ENCODE data around the gene SLC26A1. TPM values are rescaled to one million over a fixed set of nuclear protein-coding genes. Genes with fewer than 3 reads are reported as not detected.

The SLC26A1 gene
- total RNA-seq, 1 donor from 2014 or later, result 0.24 TPM

DNA sequence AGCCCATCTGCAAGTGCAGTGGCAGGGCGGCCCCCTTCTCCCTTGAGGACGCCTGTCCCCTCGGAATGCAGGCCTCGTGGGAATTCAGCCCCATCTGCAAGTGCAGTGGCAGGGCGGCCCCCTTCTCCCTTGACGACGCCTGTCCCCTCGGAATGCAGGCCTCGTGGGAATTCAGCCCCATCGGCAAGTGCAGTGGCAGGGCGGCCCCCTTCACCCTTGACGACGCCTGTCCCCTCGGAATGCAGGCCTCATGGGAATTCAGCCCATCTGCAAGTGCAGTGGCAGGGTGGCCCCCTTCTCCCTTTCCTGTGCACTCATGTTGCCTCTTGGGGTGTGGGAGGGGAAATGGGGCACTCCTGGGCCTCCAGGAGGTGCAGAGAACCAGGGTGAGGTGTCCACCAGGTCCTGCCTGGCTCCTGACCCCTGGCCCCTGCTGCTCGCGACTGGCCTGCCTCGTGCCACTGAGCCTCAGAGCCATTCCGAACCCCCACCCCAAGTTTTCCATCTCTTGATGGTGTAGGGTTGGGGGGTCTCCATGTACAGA is 6.8 kb upstream of the SLC26A1 start:
- DNase-seq (ENCODE audit: low read depth), result no peak

DNA sequence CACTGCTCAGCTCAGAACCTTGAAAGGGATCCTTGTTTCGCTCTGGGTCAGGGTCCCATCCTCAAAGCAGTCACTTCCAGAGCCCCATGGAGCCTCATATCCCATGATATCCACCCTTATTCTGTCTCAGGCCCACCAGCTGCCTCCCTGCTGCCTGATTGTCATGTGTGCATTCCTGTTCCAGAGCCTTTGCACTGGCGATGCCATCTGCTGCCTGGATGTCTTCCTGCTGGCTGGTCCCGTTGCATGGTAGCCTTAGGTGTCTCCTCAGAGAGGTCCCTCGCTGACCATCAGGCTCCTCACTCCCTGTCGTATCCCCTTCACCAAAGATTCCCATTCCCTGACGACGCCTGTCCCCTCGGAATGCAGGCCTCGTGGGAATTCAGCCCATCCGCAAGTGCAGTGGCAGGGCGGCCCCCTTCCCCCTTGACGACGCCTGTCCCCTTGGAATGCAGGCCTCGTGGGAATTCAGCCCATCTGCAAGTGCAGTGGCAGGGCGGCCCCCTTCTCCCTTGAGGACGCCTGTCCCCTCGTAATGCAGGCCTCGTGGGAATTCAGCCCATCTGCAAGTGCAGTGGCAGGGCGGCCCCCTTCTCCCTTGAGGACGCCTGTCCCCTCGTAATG is 6.1 kb upstream of the SLC26A1 start:
- DNase-seq (ENCODE audit: low read depth), result peak; percentile 41

DNA sequence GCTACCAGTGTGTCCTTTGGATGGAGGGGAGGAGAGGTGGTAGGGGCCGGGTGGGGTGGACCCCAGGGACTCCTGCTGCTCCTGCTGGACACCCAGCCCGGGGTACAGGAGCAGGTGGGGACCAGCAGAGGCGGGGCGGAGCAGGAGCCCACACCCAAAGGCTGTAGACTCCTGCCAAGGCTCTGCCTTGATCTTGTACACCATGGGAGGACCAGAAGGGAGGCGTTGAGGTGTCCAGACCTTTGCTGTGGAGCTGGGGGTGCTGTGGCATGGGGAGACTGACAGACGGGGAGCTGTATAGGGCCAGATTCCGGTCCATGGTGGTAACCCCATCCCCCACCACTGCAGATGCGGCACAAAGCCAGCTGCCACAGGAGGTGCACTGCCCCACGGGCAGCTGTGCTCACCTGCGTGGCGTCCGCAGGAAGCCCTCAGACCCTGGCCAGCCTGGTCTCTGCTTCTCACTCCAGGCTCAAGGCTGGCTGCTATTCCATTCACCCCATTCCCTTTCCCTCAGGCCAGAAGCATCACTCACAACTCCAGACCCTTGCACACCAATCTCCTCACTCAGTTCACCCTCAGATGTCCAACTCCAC is 5.0 kb upstream of the SLC26A1 start:
- DNase-seq (ENCODE audit: low read depth), result no peak

DNA sequence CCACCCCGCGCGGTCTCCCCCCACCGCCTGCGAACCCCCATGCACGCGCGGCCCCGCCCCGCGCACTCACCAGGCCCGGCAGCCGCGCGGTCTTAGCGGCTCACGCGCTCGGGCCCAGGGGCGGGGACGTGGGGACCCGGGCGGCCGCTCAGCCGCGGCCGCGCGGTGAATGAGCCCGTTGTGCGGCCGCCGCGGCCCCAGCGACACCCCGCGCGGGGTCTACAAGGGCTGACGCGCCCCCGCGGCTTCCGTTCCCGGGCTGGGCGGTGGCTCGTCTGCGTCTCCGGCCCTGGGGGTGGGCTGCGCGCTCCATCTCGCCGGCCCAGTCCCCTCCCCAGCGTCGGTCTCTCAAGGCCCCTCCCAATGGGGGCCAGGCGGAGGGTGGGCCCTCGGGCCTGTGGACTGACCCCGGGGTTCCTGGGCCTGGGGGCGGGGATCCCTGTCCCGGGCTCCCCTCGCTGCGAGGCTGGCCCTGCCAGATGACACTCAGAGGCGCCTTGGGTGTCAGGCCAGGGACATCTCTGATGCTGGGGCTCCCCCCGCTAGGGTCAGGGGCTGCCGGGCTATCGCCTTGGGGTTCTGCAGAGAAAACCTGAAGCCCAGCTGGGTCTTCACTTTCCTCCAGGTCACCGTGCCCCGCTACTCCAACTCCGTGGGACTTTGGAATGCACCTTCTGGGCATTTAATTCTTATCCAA is 4.3 kb upstream of the SLC26A1 start:
- peak; percentile 20 for DNase-seq (ENCODE audit: low read depth)

GRCh38 chr4:996997-997374 is 3.8 kb upstream of the SLC26A1 start:
- no peak for DNase-seq (ENCODE audit: low read depth)

DNA sequence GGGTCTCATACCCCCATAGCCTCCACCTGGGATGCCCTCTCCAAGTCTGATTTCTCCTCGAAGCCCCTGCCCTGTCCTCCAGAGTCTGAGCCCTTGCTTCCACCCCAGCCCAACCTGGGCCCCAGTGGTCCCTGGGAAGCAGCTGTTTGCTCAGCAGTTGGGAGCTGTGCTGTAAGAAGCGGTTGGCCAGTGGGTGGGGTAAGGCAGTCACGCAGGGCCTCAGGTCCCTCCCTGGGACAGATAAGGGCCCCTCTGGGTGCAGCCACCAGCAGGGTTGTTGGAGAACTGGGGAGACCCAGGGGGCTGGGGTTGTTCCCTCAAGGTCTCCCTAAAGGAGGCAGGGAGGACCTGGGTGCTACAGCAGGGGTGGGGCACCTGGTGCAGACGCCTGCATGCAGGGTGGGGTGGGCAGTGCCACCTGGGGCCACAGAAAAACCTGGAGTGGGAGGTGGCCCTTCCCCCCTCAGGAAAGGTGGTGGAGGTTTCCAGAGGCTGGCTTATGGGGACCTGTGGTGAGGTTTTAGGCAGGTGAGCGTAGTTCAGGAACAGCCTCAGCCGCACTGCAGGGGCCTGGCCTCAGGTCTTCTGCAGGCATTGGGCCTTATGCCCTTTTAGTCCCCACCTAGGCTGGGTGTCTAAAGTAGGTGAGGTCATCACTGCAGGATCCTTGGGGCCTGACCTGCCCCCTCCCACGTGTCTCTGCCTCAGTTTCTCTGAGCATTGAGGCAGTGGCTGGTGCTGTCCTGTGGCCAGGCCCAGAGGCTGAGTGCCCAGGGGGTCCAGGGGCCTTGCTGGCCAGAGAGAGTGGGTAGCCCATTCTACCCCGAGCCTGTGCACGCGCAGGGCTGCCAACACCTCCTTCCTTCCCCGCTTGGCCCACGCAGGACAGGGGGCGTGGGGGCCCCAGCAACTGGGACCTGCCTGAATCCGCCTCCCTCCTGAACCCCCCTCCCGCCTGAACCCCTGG is 3.1 kb upstream of the SLC26A1 start:
- no peak for DNase-seq (ENCODE audit: low read depth)

DNA sequence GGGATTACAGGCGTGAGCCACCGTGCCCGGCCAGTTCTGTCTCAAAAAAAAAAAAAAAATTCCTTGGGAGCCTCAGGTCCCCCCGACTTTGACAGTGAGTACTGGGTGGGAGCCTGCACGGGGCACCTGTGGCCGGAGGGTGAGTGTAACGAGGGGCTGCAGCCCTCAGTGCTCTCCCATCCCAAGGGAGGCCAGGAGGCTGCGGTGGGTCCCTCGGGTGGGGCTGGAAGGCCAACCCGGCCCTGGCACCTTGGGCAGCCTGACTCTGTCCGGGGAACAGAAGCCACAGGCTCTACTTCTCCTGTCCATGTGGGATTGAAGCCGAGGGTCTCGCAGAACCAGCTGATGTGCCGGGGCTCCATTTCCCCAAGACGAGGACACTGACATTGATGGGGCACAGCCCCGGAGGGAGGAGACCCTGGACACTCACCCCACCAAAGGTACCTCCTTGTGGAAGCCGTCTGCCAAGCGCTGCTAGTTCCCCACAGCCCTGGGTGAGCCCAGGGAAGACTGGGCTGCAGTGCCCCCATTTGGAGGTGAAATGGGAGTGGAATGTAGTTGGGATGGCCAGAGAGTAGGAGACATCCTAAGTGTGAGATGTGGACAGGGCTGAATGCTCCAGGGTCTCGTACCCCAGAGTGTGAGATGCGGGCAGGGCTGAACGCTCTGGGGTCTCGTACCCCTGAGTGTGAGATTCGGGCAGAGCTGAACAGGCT is 2.3 kb upstream of the SLC26A1 start:
- no peak for DNase-seq (ENCODE audit: low read depth)

DNA sequence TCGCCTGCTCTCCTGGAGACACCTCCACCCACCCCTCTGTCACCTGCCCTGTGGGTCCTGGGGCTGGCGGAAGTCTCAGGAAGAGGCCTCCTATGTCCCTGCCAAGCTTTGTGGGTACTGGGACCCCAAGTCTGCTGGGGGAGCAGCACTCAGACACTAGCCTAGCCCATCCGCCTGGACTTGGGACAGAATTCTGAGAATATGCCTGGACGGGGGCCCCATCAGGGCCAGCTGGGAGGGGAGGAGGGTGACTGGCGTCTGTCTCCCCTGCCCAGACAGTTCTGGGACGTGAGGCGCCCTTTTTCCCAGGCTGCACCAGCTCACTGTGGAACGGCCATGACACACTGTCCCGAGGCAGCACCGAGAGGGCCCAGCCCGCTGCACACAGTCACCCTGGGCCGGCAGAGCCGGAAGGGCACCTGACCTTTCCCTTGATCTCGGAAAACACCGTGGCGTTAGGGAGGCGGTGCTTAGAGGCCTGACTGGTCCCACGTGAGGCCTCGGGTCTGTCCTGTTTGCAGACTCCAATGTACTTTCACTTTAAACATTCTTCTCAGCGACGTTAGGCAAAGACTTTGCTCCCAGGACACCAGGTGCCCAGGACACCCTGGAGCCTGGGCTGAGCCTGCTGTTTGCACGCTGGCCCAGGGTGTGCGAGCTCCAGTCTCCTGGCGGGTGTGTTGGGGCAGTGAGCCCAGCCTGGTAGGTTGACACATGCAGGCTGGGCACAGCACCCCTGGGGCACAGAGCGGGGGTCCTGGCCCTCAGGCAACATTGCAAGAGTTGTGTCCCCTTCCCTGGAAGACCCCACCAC is 700 bp downstream of the SLC26A1 start:
- no peak for DNase-seq (ENCODE audit: low read depth)

GRCh38 chr4:991451-992296 is 1.5 kb downstream of the SLC26A1 start:
- DNase-seq (ENCODE audit: low read depth), result no peak

GRCh38 chr4:990746-991367 is 2.3 kb downstream of the SLC26A1 start:
- DNase-seq (ENCODE audit: low read depth), result no peak

DNA sequence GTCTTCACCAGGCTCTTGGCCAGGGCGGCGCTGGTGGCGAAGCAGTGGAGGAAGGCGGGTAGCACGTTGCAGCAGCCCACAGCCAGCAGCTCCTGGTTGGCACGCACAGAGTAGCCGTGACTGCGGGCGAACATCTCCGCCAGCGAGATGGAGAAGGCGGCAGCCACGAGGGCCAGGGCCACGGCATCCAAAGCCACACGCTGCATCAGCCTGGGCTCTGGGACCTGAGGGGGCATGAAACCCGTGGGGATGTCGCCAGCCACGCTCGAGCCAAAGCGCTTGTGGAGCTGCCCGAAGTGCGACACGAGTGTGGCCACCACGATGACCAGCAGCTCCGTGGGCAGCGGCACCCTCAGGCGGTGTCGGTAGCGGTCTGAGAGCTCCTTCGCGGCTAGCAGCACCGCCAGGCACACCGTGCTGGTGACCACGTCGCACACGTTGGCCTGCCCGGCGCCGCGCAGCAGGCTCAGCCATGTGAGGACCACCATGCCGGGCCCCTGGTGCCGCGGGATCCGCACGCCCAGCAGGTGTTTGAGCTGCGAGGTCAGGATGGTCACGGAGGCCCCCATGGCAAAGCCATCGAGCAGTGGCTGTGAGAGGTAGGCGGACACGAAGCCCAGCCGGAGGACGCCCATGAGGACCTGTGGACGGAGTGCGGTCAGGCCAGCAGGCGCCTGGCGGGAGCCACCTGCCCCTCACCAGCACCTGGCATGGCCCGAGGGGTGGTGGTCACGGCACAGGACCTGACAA is 3.3 kb downstream of the SLC26A1 start:
- no peak for DNase-seq (ENCODE audit: low read depth)

GRCh38 chr4:988726-989721 is 4.2 kb downstream of the SLC26A1 start:
- no peak for DNase-seq (ENCODE audit: low read depth)

DNA sequence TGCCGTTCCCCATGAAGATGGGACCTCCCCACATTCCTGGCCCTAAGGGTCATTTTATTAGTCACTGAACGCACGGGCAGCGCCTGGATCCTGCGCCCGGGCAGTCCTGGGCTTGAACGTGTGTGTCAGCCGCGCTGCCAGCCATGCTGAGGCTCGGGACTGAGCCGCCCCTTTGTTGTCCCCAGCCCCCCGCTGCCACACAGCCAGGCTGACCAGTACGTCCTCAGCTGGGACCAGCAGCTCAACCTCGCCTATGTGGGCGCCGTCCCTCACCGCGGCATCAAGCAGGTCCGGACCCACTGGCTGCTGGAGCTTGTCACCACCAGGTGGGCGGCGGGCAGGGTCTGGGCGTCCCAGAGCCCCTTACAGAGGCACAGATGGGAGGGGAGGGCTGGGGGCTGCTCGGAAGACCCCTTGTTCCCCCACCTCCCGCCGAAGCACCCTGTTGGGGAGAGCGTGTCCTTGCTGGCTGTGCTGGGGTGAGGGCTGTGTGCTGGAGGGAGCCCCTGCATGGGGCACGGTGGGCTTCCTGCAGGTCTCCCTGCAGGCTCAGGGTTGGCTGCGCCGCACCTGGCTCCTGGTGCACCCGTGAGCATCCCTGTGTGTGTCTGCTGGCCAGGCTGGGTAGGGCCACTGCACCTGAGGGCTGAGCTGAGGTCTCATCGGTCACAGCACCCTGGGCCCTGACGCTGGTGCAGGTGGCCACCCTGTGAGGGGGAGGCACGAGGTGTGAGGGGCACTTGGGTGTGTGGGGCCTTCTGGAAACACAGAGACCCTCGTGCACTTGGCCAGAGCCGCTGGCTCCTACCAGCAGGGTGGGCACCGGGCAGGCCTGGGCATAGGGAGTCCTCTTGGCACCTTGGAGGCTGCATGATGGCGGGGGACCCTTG is 5.3 kb downstream of the SLC26A1 start:
- DNase-seq (ENCODE audit: low read depth), result peak; percentile 18

DNA sequence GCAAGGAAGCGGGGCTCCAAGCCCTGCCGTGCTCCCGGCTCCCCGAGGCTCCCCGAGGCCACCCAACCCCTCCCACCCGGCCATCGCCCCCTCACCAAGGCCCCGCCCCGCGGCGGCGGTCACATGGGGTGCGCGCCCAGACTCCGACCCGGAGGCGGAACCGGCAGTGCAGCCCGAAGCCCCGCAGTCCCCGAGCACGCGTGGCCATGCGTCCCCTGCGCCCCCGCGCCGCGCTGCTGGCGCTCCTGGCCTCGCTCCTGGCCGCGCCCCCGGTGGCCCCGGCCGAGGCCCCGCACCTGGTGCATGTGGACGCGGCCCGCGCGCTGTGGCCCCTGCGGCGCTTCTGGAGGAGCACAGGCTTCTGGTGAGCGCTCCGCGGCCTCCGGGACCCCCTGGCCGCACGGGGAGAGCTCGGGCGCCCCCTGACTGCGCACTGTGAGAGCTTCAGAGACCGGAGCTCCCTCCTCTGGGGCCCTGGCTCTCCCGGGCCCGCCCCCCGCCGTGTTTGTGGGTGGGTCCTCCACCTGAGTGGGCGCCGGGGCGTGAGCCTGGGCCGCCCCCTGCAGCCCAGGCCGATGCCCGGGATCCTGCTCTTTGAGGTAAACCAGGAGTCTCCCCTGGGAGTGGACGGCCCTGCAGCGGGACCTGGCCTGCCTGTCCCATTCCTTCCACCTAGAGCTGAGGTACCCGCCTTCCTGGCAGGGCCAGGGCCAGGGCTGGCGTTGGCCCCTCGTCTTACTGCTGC is 6.2 kb downstream of the SLC26A1 start, which contains the start of gene IDUA:
TSS of gene IDUA (plus strand) at position 166 of the 745 bp plus-strand sequence. CDS start at position 207, 41 bp downstream.
- DNase-seq (ENCODE audit: low read depth), result peak; percentile 76

All from myocyte (in vitro differentiated cells).